Endothelial cell of umbilical vein (primary cell): ENCODE data around the gene FUT8. TPM values are rescaled to one million over a fixed set of nuclear protein-coding genes. Genes with fewer than 3 reads are reported as not detected.

Experiments used
- BruUV-seq: library from RNA; stranded (reverse); fragments of 400-500 nt; replicated peaks from 2 replicates; lab custom pipeline; 2021; lab: Mats Ljungman, UMichigan
- CTCF ChIA-PET: fragments of 300-600, 350-600 bp; sonication (Branson Sonifier 250); formaldehyde crosslinking; loops from one replicate; lab custom pipeline; 2021; ENCODE audit warnings: antibody characterized with exemption, inconsistent platforms; lab: Charles Lee
- POLR2A ChIA-PET: fragments of 300-600, 350-600 bp; sonication (Branson Sonifier 250); formaldehyde crosslinking; loops from one replicate; lab custom pipeline; 2021; ENCODE audit warnings: antibody characterized with exemption, inconsistent platforms; lab: Charles Lee
- DNase-seq: peaks from one replicate; pipeline ENCODE4 v3.0.0-alpha.2; 2011; ENCODE audit warnings: low read depth, low spot score
- FAIRE-seq: peaks from 2 replicates; lab custom pipeline; 2011; peaks lifted over from hg19 to GRCh38; lab: Jason Lieb, UNC
- H2AFZ ChIP-seq: 2 replicates; pipeline ENCODE4 v1.6.0; 2012; ENCODE audit warnings: low read depth, low read length, control low read depth, inconsistent platforms
- H3K27ac ChIP-seq: 2 replicates; pipeline ENCODE4 v1.5.1; 2011; ENCODE audit warnings: low read depth, mild to moderate bottlenecking, control low read depth, low read length, moderate library complexity; ENCODE audit not compliant: insufficient read depth
- H3K27me3 ChIP-seq, 2 experiments: 2 replicates each; pipeline versions ENCODE4 v1.6.0 to v1.6.1; 2011; ENCODE audit warnings: low read length in 2 of 2, mixed read lengths in 1 of 2; ENCODE audit not compliant: control insufficient read depth in 2 of 2, insufficient read depth in 2 of 2
- H3K36me3 ChIP-seq, 2 experiments: 2 replicates in 1 of 2; 3 replicates in 1 of 2; pipeline ENCODE4 v1.5.1; 2011; ENCODE audit warnings: low read length in 2 of 2, mild to moderate bottlenecking in 1 of 2, moderate library complexity in 1 of 2; ENCODE audit not compliant: control insufficient read depth in 2 of 2, insufficient read depth in 2 of 2; ENCODE audit errors: extremely low read depth in 1 of 2
- H3K4me1 ChIP-seq: 3 replicates; pipeline ENCODE4 v1.5.1; 2011; ENCODE audit warnings: mild to moderate bottlenecking, low read length; ENCODE audit not compliant: control insufficient read depth, insufficient read depth; ENCODE audit errors: extremely low read depth
- H3K4me2 ChIP-seq: 2 replicates; pipeline ENCODE4 v1.6.1; 2011; ENCODE audit warnings: low read length, control low read depth, mixed read lengths; ENCODE audit not compliant: insufficient read depth
- H3K4me3 ChIP-seq, 3 experiments: fragments of 200-600 bp in 1 of 3; sonication (generic), shearing (Covaris generic) in 1 of 3; replicated peaks in 1 of 3; 2 replicates each; pipeline ENCODE4 v1.5.1; 2011 to 2016; ENCODE audit warnings: control low read depth in 3 of 3, low read length in 3 of 3, mild to moderate bottlenecking in 2 of 3, inconsistent platforms in 1 of 3, low read depth in 1 of 3, moderate library complexity in 1 of 3; ENCODE audit not compliant: insufficient read depth in 1 of 3
- H3K79me2 ChIP-seq: 2 replicates; pipeline ENCODE4 v1.6.0; 2012; ENCODE audit warnings: low read length, inconsistent platforms; ENCODE audit not compliant: control insufficient read depth, insufficient read depth
- H3K9ac ChIP-seq: replicated peaks from 2 replicates; pipeline ENCODE3; 2011; ENCODE audit warnings: low read length, control low read depth; ENCODE audit not compliant: insufficient read depth; ENCODE audit errors: extremely low read depth
- H3K9me1 ChIP-seq: replicated peaks from 3 replicates; pipeline ENCODE4 v1.6.0; 2011; ENCODE audit warnings: mild to moderate bottlenecking, low read length; ENCODE audit not compliant: control insufficient read depth, insufficient read depth; ENCODE audit errors: extremely low read depth
- H3K9me3 ChIP-seq: replicated peaks from 2 replicates; pipeline ENCODE4 v1.5.1; 2012; ENCODE audit warnings: low read length, inconsistent platforms; ENCODE audit not compliant: control insufficient read depth, insufficient read depth
- H4K20me1 ChIP-seq: replicated peaks from 2 replicates; pipeline ENCODE3; 2011; ENCODE audit warnings: mild to moderate bottlenecking, low read length; ENCODE audit not compliant: control insufficient read depth, insufficient read depth; ENCODE audit errors: extremely low read depth
- CTCF ChIP-seq, 2 donors: IDR thresholded peaks; 1 replicate in 1 of 2; 2 replicates in 1 of 2; pipeline ENCODE4 v1.5.1; 2011; ENCODE audit warnings: low read length in 2 of 2, mild to moderate bottlenecking in 2 of 2, moderate library complexity in 2 of 2, control low read depth in 1 of 2, inconsistent platforms in 1 of 2, low read depth in 1 of 2; ENCODE audit not compliant: insufficient read depth in 1 of 2; ENCODE audit errors: extremely low read depth in 1 of 2
- EZH2 ChIP-seq: IDR thresholded peaks from 2 replicates; pipeline ENCODE4 v1.6.1; 2012; ENCODE audit warnings: borderline replicate concordance, low read depth, mild to moderate bottlenecking, moderate library complexity, low read length, inconsistent platforms; ENCODE audit not compliant: severe bottlenecking
- GATA2 ChIP-seq: IDR thresholded peaks from 2 replicates; pipeline ENCODE4 v1.7.0; 2011; ENCODE audit warnings: low read depth, mild to moderate bottlenecking, moderate library complexity, mixed read lengths, low read length; ENCODE audit not compliant: insufficient read length, insufficient read depth
- JUN ChIP-seq: IDR thresholded peaks from 2 replicates; pipeline ENCODE4 v1.6.1; 2011; ENCODE audit warnings: borderline replicate concordance, low read depth; ENCODE audit not compliant: insufficient read length, insufficient read depth
- MAX ChIP-seq: IDR thresholded peaks from 2 replicates; pipeline ENCODE4 v1.6.1; 2011; ENCODE audit not compliant: insufficient read depth, insufficient read length
- MYC ChIP-seq: IDR thresholded peaks from one replicate; pipeline ENCODE4 v1.6.1; 2011; ENCODE audit warnings: mild to moderate bottlenecking, low read depth, low read length
- POLR2AphosphoS5 ChIP-seq: IDR thresholded peaks from 2 replicates; pipeline ENCODE4 v1.6.1; 2012; ENCODE audit warnings: low read depth, mild to moderate bottlenecking, control low read depth, low read length, moderate library complexity; ENCODE audit not compliant: insufficient read depth
- dilution Hi-C: fragments of 300-500 bp; cut with MboI; formaldehyde crosslinking; loops from one replicate; pipeline ENCODE4 v1.15.0; 2019; ENCODE audit warnings: low sequenced_read_pairs; ENCODE audit not compliant: extremely low pct_ligation_motif_present
- intact Hi-C: fragments of 100-400 bp; cut with micrococcal nuclease; formaldehyde crosslinking; loops from one replicate; pipeline ENCODE4 v1.10.0; 2022
- polyA plus RNA-seq, 4 experiments: library from polyadenylated mRNA; depleted of rRNA in 3 of 4; stranded (reverse) in 3 of 4; unstranded in 1 of 4; fragments of >200 nt; gene quantifications; 2 replicates each; pipeline versions ENCODE4 v1.2.1 to v1.2.3, GENCODE V29; 2011 to 2012; ENCODE audit warnings: missing spikeins in 1 of 4
- total RNA-seq: library from RNA; stranded (reverse); gene quantifications from 2 replicates; pipeline ENCODE4 v1.2.3, GENCODE V29; 2021

FUT8 gene
- total and polyA plus RNA-seq, 2 donors (not counting 3 experiments of a cell fraction or from before 2014, with no cell fraction given): 16.7 to 38.8 TPM

DNA sequence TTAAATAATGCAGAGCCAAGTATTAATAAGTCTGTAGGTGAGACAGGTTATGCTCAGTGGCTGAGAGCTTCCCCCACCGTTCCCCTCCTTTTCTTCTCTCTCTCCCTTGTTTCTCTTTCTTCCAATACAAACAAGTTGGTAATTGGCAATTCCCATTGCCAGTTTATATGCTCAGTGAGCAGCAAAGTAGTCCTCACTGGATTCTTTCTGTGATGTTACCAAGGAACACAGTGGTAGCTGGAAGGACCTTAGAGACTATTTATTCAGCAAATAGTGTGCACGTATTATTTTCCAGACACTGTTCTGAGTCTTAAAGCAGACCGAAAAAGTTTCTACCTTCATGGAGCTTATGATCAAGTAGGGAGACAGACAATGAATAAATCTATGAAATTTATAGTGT is 344.4 kb downstream of the FUT8 start:
- Histone ChIP-seq H3K4me3 (no peak overlapping the region), H3K4me2 (no peak overlapping the region), H3K9me3 (no peaks in the 10 kb centered on the region), H3K9ac (no peak overlapping the region), H3K4me1 (no peaks in the 10 kb centered on the region), H2AFZ (no peak overlapping the region), H3K27me3 (no peaks in the 10 kb centered on the region), H4K20me1 (no peaks in the 10 kb centered on the region), H3K79me2 (no peaks in the 10 kb centered on the region), H3K27ac (no peak overlapping the region), H3K36me3 (no peaks in the 10 kb centered on the region), H3K9me1 (no peaks in the 10 kb centered on the region)
- POLR2A ChIA-PET: no interaction called here
- no TSS peak for BruUV-seq
- CTCF ChIA-PET: interaction anchor here (1.1 kb wide), 1 partner anchor 67 kb away, joined by 3 read pairs; no protein-coding TSS in a partner anchor
- FAIRE-seq (no peak), DNase-seq (no peak)
- TF ChIP-seq POLR2AphosphoS5: no peak
- dilution Hi-C loops: no loop called here
- intact Hi-C loops: no loop called here

DNA sequence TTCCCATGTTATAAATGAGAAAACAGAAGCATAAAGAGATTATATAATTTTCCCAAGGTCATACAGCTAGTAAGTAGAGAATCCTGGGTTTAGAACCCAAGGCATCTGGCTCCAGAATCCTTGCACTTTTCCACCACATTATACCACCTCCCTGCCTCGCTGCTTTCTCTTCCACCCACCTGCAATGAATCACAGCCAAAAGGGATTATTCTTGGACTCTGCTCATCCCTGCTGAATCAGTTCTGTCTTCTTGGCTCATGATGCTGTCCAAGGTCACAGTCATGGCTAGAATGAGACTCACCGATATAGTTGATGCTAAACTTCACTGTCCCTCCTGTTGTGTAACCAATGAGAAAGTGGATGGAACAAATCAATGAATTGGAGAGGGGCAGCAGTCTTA is 356.6 kb downstream of the FUT8 start:
- Histone ChIP-seq H3K27ac (no peak overlapping the region), H3K9me3 (no peaks in the 10 kb centered on the region), H3K4me1 (no peaks in the 10 kb centered on the region)

More for the DNA sequence above, 356.6 kb downstream of the FUT8 start:
- intact Hi-C loops (no loop called here), dilution Hi-C loops (loop anchor here (5.0 kb wide), 1 partner anchor 53 kb away; no protein-coding TSS in a partner anchor)
- no peaks in the 10 kb centered on the region for H4K20me1 ChIP-seq
- H3K4me3 ChIP-seq: no peak overlapping the region
- H3K9me1 ChIP-seq: no peaks in the 10 kb centered on the region
- ChIA-PET POLR2A (no interaction called here), CTCF (no interaction called here)
- peaks cover 6% of the 10 kb centered on the region in 2 experiments for H3K27me3 ChIP-seq
- no peak overlapping the region for H2AFZ ChIP-seq
- no peaks in the 10 kb centered on the region for H3K79me2 ChIP-seq
- DNase-seq (no peak), FAIRE-seq (no peak)
- no peak for TF ChIP-seq JUN
- TF ChIP-seq POLR2AphosphoS5: no peak
- no peak for TF ChIP-seq GATA2
- TF ChIP-seq MAX: no peak
- no peak for TF ChIP-seq CTCF (IDR thresholded peaks at IDR 0.05; ENCODE audit: extremely low read depth in 1 of 2, insufficient read depth in 1 of 2, low read depth in 1 of 2, low read length in 2 of 2)
- no peak for TF ChIP-seq MYC
- TF ChIP-seq EZH2: no peak
- no TSS peak for BruUV-seq
- no peak overlapping the region for H3K4me2 ChIP-seq
- H3K36me3 ChIP-seq: no peaks in the 10 kb centered on the region
- H3K9ac ChIP-seq: no peak overlapping the region
